SK-N-SH treated with all-trans-retinoic acid at 6 μM for 48 hours (cell line): Measurements from ENCODE around the gene RPL36A.

ENCODE experiments used
- ATAC-seq: fragments of 200-7000 bp; cut with Tn5 transposase; 3 replicates; pipeline ENCODE4 v1.9.1; 2020; ENCODE audit warnings: mild to moderate bottlenecking, moderate library complexity
- BACH2 ChIP-seq: fragments of 250-450 bp; sonication (Bioruptor Pico); IDR thresholded peaks from 2 replicates; pipeline ENCODE4 v1.9.0; 2021; ENCODE audit warnings: mild to moderate bottlenecking, borderline replicate concordance
- ESRRG ChIP-seq: fragments of 250-450 bp; sonication (Bioruptor Pico); IDR thresholded peaks from 2 replicates; pipeline ENCODE4 v1.6.1; 2021; ENCODE audit warnings: mild to moderate bottlenecking
- GLIS3 ChIP-seq: fragments of 250-450 bp; sonication (Bioruptor Pico); IDR thresholded peaks from 2 replicates; pipeline ENCODE4 v1.5.0; 2020; ENCODE audit warnings: mild to moderate bottlenecking, moderate library complexity
- ISL1 ChIP-seq: fragments of 250-450 bp; sonication (Bioruptor Pico); IDR thresholded peaks from 2 replicates; pipeline ENCODE4 v2.1.2; 2022; ENCODE audit warnings: mild to moderate bottlenecking, moderate library complexity
- OSR1 ChIP-seq: fragments of 250-450 bp; sonication (Bioruptor Pico); IDR thresholded peaks from 2 replicates; pipeline ENCODE4 v1.8.0; 2022; ENCODE audit warnings: moderate library complexity, mild to moderate bottlenecking, inconsistent platforms
- PPARA ChIP-seq: fragments of 250-450 bp; sonication (Bioruptor Pico); IDR thresholded peaks from 2 replicates; pipeline ENCODE4 v1.5.0; 2020; ENCODE audit warnings: mild to moderate bottlenecking, borderline replicate concordance
- RARB ChIP-seq: fragments of 250-450 bp; sonication (Bioruptor Pico); IDR thresholded peaks from 2 replicates; pipeline ENCODE4 v1.8.0; 2021; ENCODE audit warnings: mild to moderate bottlenecking, moderate library complexity
- SNAI2 ChIP-seq: fragments of 250-450 bp; sonication (Bioruptor Pico); IDR thresholded peaks from 2 replicates; pipeline ENCODE4 v1.5.0; 2020; ENCODE audit warnings: mild to moderate bottlenecking, moderate library complexity
- TCF4 ChIP-seq: fragments of 250-450 bp; sonication (Bioruptor Pico); IDR thresholded peaks from 2 replicates; pipeline ENCODE4 v1.8.0; 2021; ENCODE audit warnings: mild to moderate bottlenecking, moderate library complexity, borderline replicate concordance
- TOX ChIP-seq: fragments of 250-450 bp; sonication (Bioruptor Pico); IDR thresholded peaks from 2 replicates; pipeline ENCODE4 v1.8.0; 2021; ENCODE audit warnings: mild to moderate bottlenecking, moderate library complexity, borderline replicate concordance
- ZC3H10 ChIP-seq: fragments of 250-450 bp; sonication (Bioruptor Pico); IDR thresholded peaks from 2 replicates; pipeline ENCODE4 v1.5.1; 2021; ENCODE audit warnings: mild to moderate bottlenecking, moderate library complexity
- ZFP3 ChIP-seq: fragments of 250-450 bp; sonication (Bioruptor Pico); IDR thresholded peaks from 2 replicates; pipeline ENCODE4 v1.5.0; 2020; ENCODE audit warnings: mild to moderate bottlenecking, moderate library complexity
- ZNF565 ChIP-seq: fragments of 450-650 bp; formaldehyde crosslinking; conservative IDR thresholded peaks from 2 replicates; pipeline ENCODE4 v1.5.0; 2020; ENCODE audit warnings: low read depth, mild to moderate bottlenecking, moderate library complexity
- ZNF70 ChIP-seq: fragments of 450-650 bp; formaldehyde crosslinking; IDR thresholded peaks from 2 replicates; pipeline ENCODE4 v1.5.0; 2020; ENCODE audit warnings: mild to moderate bottlenecking, moderate library complexity
- ZNF8 ChIP-seq: fragments of 450-650 bp; formaldehyde crosslinking; IDR thresholded peaks from 2 replicates; pipeline ENCODE4 v1.5.0; 2020; ENCODE audit warnings: mild to moderate bottlenecking, moderate library complexity
- TF ChIP-seq, protein P1 (sequence below): fragments of 250-450 bp; sonication (Bioruptor Pico); IDR thresholded peaks from 2 replicates; pipeline ENCODE4 v1.5.1; 2021; ENCODE audit warnings: mild to moderate bottlenecking, moderate library complexity
- TF ChIP-seq, protein P2 (sequence below): fragments of 250-450 bp; sonication (Bioruptor Pico); IDR thresholded peaks from 2 replicates; pipeline ENCODE4 v1.8.0; 2021; ENCODE audit warnings: low read depth, mild to moderate bottlenecking, moderate library complexity, borderline replicate concordance
- TF ChIP-seq, protein P3 (sequence below): fragments of 250-450 bp; sonication (Bioruptor Pico); IDR thresholded peaks from 2 replicates; pipeline ENCODE4 v1.5.0; 2020; ENCODE audit warnings: mild to moderate bottlenecking, moderate library complexity
- TF ChIP-seq, protein P4 (sequence below): fragments of 250-450 bp; sonication (Bioruptor Pico); IDR thresholded peaks from 2 replicates; pipeline ENCODE4 v1.5.1; 2020; ENCODE audit warnings: low read depth, mild to moderate bottlenecking, moderate library complexity

The RPL36A gene

DNA sequence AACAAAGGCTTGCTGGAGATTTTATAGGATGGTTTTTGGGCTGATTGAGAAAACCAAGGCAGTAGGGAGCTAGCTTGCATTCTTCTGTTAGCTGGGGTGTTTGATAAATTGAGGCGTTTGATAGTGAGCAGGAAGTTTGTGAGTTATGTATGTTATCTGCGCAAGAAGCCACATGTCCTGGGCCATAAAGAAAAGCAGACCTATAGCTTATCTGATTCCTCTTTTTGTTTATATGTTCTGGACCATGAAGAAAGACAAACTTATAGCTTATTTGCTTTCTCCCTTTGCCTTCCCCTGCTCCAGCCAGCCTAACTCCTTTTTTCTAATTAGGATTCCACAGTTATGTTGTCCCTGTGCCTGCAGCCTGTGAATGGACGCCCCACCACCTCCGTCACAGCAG is 26.4 kb downstream of the RPL36A start:
- no peak for ATAC-seq
- TF ChIP-seq, protein P1, sequence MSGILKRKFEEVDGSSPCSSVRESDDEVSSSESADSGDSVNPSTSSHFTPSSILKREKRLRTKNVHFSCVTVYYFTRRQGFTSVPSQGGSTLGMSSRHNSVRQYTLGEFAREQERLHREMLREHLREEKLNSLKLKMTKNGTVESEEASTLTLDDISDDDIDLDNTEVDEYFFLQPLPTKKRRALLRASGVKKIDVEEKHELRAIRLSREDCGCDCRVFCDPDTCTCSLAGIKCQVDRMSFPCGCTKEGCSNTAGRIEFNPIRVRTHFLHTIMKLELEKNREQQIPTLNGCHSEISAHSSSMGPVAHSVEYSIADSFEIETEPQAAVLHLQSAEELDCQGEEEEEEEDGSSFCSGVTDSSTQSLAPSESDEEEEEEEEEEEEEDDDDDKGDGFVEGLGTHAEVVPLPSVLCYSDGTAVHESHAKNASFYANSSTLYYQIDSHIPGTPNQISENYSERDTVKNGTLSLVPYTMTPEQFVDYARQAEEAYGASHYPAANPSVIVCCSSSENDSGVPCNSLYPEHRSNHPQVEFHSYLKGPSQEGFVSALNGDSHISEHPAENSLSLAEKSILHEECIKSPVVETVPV, result no peak
- TF ChIP-seq OSR1 (CRISPR knock-in tag) (no peak), PPARA (CRISPR knock-in tag) (no peak), BACH2 (no peak), ESRRG (CRISPR knock-in tag) (no peak), GLIS3 (no peak)
- TF ChIP-seq, protein P2, sequence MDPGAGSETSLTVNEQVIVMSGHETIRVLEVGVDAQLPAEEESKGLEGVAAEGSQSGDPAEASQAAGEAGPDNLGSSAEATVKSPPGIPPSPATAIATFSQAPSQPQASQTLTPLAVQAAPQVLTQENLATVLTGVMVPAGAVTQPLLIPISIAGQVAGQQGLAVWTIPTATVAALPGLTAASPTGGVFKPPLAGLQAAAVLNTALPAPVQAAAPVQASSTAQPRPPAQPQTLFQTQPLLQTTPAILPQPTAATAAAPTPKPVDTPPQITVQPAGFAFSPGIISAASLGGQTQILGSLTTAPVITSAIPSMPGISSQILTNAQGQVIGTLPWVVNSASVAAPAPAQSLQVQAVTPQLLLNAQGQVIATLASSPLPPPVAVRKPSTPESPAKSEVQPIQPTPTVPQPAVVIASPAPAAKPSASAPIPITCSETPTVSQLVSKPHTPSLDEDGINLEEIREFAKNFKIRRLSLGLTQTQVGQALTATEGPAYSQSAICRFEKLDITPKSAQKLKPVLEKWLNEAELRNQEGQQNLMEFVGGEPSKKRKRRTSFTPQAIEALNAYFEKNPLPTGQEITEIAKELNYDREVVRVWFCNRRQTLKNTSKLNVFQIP, result no peak
- TF ChIP-seq, all 23 proteins: peak for 0

DNA sequence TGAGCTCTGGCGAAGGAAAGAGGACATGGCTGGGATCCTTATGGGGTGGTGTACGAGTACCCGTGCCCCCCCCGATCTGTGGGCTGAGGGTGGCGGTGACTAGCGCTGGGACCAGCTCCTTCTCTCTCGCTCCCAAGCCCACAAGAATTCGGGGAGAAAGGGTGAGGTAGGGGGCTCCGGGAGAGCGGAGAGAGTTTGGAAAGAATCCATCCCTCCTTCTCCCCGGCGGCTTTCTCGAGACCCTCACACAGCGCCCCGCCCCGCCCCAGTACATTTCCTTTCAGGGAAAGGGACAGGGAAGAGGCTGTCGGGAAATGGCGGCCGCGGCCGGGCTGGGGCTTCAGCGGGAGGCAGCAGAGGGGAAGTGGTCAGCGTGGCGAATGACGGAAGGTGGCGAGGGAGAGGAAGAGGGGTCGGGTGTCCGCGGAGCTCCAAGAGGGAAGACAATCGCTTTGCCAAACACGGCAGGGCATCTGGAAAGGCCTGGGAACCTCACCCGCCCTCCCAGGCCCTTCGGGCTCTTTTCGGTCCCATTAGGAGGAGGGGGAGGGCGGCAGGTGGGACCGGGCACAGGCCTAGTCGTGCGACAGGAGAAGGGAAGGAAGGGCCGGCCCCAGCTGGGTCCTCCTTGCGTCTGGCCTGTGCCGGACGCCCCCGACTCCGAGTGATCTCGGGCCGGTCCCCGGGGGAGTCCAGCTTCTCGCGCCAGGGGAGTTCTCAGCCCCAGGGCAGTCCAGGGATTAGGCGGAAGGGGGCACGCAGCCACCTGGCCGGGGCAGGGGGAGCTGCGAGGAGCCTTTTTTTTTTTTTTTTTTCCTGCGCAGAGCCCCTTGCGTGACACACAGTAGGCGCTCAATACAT is 27.4 kb downstream of the RPL36A start:
- TF ChIP-seq, protein P3, sequence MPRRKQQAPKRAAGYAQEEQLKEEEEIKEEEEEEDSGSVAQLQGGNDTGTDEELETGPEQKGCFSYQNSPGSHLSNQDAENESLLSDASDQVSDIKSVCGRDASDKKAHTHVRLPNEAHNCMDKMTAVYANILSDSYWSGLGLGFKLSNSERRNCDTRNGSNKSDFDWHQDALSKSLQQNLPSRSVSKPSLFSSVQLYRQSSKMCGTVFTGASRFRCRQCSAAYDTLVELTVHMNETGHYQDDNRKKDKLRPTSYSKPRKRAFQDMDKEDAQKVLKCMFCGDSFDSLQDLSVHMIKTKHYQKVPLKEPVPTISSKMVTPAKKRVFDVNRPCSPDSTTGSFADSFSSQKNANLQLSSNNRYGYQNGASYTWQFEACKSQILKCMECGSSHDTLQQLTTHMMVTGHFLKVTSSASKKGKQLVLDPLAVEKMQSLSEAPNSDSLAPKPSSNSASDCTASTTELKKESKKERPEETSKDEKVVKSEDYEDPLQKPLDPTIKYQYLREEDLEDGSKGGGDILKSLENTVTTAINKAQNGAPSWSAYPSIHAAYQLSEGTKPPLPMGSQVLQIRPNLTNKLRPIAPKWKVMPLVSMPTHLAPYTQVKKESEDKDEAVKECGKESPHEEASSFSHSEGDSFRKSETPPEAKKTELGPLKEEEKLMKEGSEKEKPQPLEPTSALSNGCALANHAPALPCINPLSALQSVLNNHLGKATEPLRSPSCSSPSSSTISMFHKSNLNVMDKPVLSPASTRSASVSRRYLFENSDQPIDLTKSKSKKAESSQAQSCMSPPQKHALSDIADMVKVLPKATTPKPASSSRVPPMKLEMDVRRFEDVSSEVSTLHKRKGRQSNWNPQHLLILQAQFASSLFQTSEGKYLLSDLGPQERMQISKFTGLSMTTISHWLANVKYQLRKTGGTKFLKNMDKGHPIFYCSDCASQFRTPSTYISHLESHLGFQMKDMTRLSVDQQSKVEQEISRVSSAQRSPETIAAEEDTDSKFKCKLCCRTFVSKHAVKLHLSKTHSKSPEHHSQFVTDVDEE (CRISPR knock-in tag), result no peak
- TF ChIP-seq, protein P4, sequence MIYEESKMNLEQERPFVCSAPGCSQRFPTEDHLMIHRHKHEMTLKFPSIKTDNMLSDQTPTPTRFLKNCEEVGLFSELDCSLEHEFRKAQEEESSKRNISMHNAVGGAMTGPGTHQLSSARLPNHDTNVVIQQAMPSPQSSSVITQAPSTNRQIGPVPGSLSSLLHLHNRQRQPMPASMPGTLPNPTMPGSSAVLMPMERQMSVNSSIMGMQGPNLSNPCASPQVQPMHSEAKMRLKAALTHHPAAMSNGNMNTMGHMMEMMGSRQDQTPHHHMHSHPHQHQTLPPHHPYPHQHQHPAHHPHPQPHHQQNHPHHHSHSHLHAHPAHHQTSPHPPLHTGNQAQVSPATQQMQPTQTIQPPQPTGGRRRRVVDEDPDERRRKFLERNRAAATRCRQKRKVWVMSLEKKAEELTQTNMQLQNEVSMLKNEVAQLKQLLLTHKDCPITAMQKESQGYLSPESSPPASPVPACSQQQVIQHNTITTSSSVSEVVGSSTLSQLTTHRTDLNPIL (CRISPR knock-in tag), result no peak
- TF ChIP-seq PPARA (CRISPR knock-in tag) (no peak), RARB (CRISPR knock-in tag) (no peak), ZNF70 (no peak), ZC3H10 (CRISPR knock-in tag) (no peak), SNAI2 (CRISPR knock-in tag) (no peak), ISL1 (CRISPR knock-in tag) (no peak), GLIS3 (no peak), TCF4 (CRISPR knock-in tag) (no peak), TOX (CRISPR knock-in tag) (no peak), ESRRG (CRISPR knock-in tag) (no peak), BACH2 (no peak), ZFP3 (CRISPR knock-in tag) (no peak), OSR1 (CRISPR knock-in tag) (no peak)
- TF ChIP-seq, protein P2, result no peak
- ATAC-seq, result peak; percentile 83

DNA sequence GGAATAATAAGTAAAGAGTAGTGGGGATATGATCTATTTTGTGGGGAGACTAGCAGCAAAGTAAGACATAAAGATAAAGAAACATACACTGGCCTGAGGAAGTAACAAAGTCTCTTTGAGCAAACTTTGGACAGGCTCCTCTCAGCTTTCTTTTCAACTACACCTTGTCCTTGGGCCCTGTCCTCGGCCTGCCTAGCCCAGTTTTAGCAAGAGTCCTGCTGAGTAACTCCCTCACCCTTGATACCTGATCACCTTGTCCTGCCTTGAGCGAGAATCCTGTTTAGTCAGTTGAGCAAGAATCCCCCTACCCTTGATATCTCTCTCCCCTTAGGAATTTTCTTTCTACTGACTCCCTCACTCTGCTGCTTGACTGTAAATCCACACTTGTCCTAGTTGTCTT is 28.7 kb downstream of the RPL36A start:
- TF ChIP-seq ZC3H10 (CRISPR knock-in tag) (no peak), SNAI2 (CRISPR knock-in tag) (no peak), GLIS3 (no peak), ZFP3 (CRISPR knock-in tag) (no peak), TCF4 (CRISPR knock-in tag) (no peak), ZNF8 (CRISPR knock-in tag) (no peak), RARB (CRISPR knock-in tag) (no peak), TOX (CRISPR knock-in tag) (no peak), ZNF565 (CRISPR knock-in tag) (no peak)
- TF ChIP-seq, protein P4 (CRISPR knock-in tag), result no peak
- TF ChIP-seq, protein P2, result no peak
- TF ChIP-seq, protein P3 (CRISPR knock-in tag), result no peak
- no peak for ATAC-seq
